NCI-H345 (cell line): Measurements from ENCODE around the gene VARS2.
"Not testable (repeated sequence)": the region's sequence is repeated elsewhere in the genome, so short reads cannot be mapped to it uniquely, and the experiment has no call there.

Experiments used
- DNase-seq: peaks from one replicate; lab custom pipeline; 2025; lab: John Stamatoyannopoulos, UW

Gene VARS2

DNA sequence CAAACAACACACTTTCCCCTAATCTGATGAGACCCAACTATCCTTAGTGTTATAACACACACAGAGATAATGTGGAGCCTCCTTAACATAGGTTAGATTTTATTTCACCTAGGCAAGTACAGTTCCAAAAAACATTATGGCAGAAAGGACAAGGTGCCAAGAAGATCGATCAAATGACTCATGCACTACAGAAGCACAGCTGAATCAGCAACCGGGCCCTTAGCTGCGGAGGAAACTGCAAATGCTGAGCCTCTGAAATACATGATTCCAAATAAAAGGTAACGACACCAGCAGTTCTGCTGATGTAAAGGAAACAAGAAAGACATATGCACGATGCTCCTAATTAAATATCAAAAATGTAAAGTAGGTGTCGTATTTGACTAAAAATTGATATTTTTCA lies 49.6 kb downstream of the VARS2 start:
- no peak for DNase-seq

- no peak for DNase-seq
These were observed 50.0 kb downstream of the VARS2 start for GRCh38 chr6:30964075-30964474.

DNA sequence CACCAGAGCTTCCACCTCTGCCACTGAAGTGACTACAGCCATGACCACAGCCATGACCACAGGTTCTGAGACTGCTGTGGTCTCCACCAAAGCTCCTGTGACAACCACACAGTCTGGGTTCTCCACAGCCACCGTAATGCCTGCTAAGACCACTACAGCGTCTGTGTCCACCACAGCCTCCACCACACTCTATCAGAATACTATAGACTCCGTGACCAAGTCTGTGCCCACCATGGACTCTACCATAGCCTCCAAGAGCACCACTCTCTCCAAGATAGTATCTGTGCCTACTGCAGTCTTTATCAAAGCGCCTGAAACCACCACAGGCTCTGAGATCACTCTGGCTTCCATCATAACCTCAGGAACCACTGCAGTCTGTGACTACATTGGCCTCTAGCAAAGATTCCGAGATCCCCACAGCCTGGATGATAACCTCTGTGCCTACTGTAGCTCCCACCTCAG lies 51.1 kb downstream of the VARS2 start:
- DNase-seq: no peak

DNA sequence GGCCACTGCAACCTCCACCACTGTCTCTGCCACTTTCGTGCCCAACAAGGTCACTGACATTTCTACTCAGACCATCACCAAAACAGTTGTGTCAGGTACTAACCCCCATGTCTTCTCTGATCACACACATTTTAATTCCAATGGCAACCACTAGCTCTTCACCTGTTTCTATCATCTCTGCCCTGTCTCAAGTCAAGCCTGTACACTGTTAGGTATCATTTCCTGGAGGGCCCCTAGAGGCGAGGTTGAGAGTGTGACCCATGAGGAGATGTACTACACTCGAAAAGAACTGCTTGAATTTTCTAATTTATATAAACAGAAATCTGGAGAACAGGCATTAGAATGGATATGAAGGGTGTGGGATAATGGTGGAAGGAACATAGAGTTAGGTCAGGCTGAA lies 52.1 kb downstream of the VARS2 start:
- DNase-seq: no peak

GRCh38 chr6:30969171-30969570 lies 55.1 kb downstream of the VARS2 start:
- not testable (repeated sequence) for DNase-seq

DNA sequence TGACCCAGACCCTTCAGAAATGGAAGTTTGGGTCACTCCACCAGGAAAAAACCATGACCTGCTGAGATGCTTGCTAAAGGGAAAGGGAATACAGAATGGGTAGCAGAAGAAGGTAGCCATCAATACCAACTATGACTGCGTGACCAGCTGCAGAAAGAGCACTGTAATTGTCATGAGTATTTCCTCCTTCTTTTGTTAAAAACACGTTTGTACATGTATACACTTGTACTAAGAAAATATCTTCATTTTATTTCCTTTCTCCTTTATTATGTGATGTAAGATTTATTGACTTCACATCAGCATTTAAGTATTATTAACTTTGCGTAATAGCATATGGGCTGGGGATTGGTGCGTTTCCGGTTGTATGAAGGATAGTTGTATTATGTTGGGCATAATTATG lies 56.9 kb downstream of the VARS2 start:
- no peak for DNase-seq

GRCh38 chr6:30972816-30973215 lies 58.8 kb downstream of the VARS2 start:
- DNase-seq: no peak

GRCh38 chr6:30974490-30975252 lies 60.6 kb downstream of the VARS2 start:
- no peak for DNase-seq
